Motor neuron (in vitro differentiated cells): Measurements from ENCODE around the gene LRRC45. TPM values are rescaled to one million over a fixed set of nuclear protein-coding genes. Genes with fewer than 3 reads are reported as not detected.
"Not testable (repeated sequence)": the region's sequence is repeated elsewhere in the genome, so short reads cannot be mapped to it uniquely, and the experiment has no call there.

ENCODE experiments used
- ATAC-seq, 8 experiments: fragments of 200-7000 bp; cut with Tn5 transposase; replicated peaks in 6 of 8; 2 replicates each; pipeline ENCODE4 v1.8.0; 2021; ENCODE audit warnings: mild to moderate bottlenecking in 8 of 8, moderate library complexity in 8 of 8
- H3K27ac ChIP-seq, 2 donors: fragments of 250-450 bp; sonication (Bioruptor Pico); 2 replicates each; pipeline ENCODE4 v1.9.0; 2021; ENCODE audit warnings: antibody characterized with exemption in 2 of 2, mild to moderate bottlenecking in 2 of 2, moderate library complexity in 1 of 2
- H3K4me1 ChIP-seq, 2 donors: fragments of 250-450 bp; sonication (Bioruptor Pico); replicated peaks in 1 of 2; 2 replicates each; pipeline ENCODE4 v1.6.1; 2021; ENCODE audit warnings: antibody characterized with exemption in 2 of 2, mild to moderate bottlenecking in 2 of 2, moderate library complexity in 1 of 2
- H3K4me3 ChIP-seq, 5 donors: fragments of 250-450 bp; sonication (Bioruptor Pico); 2 replicates each; pipeline ENCODE4 v1.9.0; 2021; ENCODE audit warnings: antibody characterized with exemption in 5 of 5, mild to moderate bottlenecking in 5 of 5, moderate library complexity in 4 of 5
- WGBS, 10 experiments: fragments of 450-650 bp; shearing (Covaris generic); methylation state at CpG; one replicate each; pipeline ENCODE4 v1.0.0; 2022; 5-methylcytosine and 5-hydroxymethylcytosine counted together
- in situ Hi-C, 9 experiments: fragments of 400-800 bp; cut with MboI; loops; one replicate each; pipeline ENCODE4 v1.15.0; 2021; ENCODE audit warnings: low sequenced_read_pairs in 9 of 9, low pct_unique_long_range_greater_than_20kb in 2 of 9; ENCODE audit not compliant: unreplicated experiment in 9 of 9
- total RNA-seq, 8 experiments: library from RNA; unstranded; fragments of 300-600 nt; gene quantifications; 2 replicates each; pipeline versions ENCODE4 v1.2.3 to v1.2.4, GENCODE V29; 2022

The LRRC45 gene
- total RNA-seq, 8 experiments from 2014 or later = 2.8 to 18.1 (median 10.7) TPM

DNA sequence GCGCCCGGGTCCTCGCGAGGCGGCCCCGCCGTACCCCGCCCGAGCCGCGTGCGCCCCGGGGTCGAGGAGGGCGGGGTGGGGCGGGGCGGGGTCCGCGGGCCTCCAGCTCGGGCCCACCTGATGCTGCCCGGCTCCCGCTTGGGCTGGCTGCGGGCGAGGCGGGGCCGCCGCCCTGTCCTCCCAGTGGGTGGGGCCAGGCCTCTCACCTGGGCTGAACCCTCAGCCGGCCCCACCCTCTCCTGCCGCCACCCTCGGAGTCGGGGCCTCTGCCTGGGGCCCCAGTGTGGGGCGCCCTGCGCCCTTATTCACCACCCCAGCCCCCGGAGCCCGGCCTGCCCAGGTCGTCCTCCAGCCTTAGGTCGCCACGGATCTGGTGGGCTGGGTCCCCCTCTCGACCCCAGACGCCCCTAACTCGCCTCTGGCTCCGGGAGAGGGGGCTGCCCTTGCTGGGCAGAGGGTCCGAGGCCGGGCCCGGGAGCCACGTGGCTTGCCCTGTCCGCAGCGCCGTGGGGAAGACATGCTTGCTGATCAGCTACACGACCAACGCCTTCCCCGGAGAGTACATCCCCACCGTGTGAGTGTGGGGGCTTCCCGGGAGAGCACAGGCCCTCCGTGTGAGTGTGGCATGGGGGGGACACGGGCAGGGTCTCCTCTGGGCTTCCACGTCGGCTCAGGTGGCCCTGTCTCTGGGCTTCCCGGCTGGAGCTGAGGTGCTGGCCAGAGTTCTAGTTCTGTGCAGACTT is 9.0 kb downstream of the LRRC45 start:
- Histone ChIP-seq H3K27ac (peak overlapping the region; percentile 71 to 76), H3K4me3 (peak overlapping the region; percentile 46 to 91 (median 57)), H3K4me1 (peaks cover 20 to 22% of the 10 kb centered on the region in 2 donors)
- WGBS, 10 experiments = 0 to 30% methylated on average over 2 to 5 of the region's 59 CpGs; no CpG with 5 or more reads in 8 of the 10 experiments
- ATAC-seq = peak in 7 of 8 experiments; percentile 2 to 48 (median 38)
- in situ Hi-C loops = loop anchor here in 5 of 9 experiments (10.0 to 25.0 kb wide), 3 partner anchors 105 to 130 kb away; no protein-coding TSS in a partner anchor

DNA sequence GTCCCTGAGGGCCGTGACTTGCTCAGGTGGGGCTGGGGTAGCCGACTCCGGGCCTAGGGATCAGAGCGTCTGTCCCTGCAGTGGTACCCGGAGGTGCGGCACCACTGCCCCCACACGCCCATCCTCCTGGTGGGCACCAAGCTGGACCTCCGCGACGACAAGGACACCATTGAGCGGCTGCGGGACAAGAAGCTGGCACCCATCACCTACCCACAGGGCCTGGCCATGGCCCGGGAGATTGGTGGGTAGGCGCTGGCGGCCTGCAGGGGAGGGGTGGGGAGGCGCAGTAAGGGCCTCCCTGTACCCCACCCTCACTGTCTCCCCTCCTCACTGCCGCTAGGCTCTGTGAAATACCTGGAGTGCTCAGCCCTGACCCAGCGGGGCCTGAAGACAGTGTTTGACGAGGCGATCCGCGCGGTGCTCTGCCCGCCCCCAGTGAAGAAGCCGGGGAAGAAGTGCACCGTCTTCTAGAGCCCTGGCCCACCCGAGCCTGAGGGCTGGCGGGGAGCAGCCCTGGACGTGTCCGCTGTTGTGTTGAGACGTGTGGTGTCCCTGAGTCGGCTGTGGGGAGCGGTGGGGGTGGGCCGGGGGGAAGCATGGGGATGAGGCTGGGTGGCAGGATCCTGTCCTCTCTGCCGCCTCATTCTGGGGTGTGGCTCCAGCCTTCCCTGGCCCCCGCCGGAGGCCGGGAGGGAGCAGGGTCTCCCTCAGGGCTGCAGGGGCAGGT is 10.4 kb downstream of the LRRC45 start:
- WGBS, 10 experiments = 91% methylated on average over 11 of the region's 38 CpGs; no CpG with 5 or more reads in 9 of the 10 experiments

DNA sequence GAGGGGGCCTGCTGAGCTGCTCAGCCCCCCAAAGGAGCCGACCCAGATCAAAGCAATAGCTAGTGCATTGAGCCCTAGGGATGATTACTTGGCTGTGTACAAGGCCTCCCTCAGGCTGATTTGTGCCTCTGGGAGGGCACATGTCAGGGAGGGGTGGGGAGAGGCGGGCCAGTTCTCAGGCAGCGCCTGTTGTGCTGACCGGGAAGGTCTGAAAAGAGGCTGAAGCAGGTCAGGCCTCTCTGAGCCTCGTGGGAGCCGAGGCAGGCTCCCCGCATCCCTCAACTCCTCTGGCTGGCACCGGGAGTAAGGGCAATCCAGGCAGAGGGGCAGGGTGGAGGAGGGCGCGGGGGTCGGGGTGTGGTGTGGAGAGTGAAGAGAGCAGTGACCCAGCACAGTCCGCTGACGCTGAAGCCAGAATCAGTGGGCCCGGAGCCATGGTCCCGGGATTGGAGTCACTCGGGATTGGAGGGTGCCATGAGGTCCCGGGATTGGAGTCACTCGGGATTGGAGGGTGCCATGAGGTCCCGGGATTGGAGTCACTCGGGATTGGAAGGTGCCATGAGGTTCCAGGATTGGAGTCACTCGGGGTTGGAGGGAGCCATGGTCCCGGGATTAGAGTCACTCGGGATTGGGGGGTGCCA is 11.4 kb downstream of the LRRC45 start:
- no peak overlapping the region for H3K4me3 ChIP-seq
- in situ Hi-C loops = loop anchor here in 5 of 9 experiments (10.0 to 25.0 kb wide), 3 partner anchors 103 to 128 kb away; no protein-coding TSS in a partner anchor
- peaks cover 20 to 22% of the 10 kb centered on the region in 2 donors for H3K4me1 ChIP-seq
- no peak overlapping the region for H3K27ac ChIP-seq
- no peak for ATAC-seq
- WGBS, 10 experiments = 20 to 77% (median 70%) methylated on average over 1 to 5 of the region's 23 CpGs; no CpG with 5 or more reads in 5 of the 10 experiments

More for the DNA sequence above, 10.4 kb downstream of the LRRC45 start:
- H3K4me3 ChIP-seq = no peak overlapping the region
- H3K27ac ChIP-seq = no peak overlapping the region
- in situ Hi-C loops = loop anchor here in 5 of 9 experiments (10.0 to 25.0 kb wide), 3 partner anchors 104 to 129 kb away; no protein-coding TSS in a partner anchor
- ATAC-seq = no peak
- peaks cover 20 to 22% of the 10 kb centered on the region in 2 donors for H3K4me1 ChIP-seq

DNA sequence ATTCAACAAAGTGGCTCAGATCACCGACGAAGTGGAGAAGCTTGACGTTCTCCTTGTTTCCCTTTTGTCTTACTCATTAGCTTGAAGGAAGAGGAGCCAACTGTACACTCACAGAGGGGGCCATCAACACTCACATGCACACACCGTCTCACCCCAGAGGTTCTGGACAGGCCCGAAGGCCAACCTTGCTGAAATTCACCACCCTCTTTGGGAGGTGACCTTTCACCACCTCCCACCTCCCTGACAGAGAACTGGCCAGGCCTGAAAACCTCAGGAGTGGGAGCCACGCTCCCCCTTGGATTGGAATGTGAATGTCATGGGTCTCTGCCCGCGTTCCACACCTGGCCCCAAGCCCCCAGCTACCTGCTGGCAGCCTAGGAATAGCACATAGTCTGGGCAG is 12.4 kb downstream of the LRRC45 start:
- Histone ChIP-seq H3K4me1 (peaks cover 13 to 17% of the 10 kb centered on the region in 2 donors), H3K27ac (no peak overlapping the region), H3K4me3 (no peak overlapping the region)
- in situ Hi-C loops = loop anchor here in 5 of 9 experiments (10.0 to 25.0 kb wide), 3 partner anchors 102 to 127 kb away; no protein-coding TSS in a partner anchor
- WGBS, 10 experiments = 60 to 100% (median 91%) methylated on average over 1 to 3 of the region's 8 CpGs; no CpG with 5 or more reads in 6 of the 10 experiments
- no peak for ATAC-seq

DNA sequence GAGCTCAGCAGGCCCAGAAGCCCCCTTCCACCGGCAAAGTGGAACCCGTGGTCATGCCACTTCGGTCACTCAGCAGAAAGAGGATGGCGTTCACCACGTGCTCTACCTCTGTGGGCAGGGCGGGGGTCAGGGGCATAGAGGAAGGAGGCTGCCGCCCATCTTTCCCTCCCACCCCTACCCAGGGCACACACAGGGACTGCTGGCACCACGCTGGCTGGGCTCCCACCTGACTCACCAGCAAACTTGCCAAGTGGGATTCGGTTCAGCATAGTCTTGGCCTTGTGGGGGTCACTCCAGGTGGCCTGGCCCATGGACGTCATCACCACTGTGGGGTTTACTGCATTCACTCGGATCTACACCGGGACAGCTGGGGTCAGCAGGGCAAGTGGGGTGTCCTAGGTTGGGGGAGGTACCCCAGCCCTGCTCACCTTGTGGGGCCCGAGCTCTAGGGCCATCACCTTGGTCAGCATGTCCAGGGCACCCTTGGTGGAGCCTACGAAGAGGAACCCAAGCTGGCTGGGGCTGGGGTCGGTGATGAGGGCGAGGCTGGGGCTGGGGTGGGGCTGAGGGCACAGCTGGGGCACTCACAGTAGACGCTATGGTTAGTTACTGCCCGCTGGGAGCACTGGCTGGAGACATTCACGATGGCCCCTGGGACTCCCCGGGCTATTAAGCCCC is 13.0 kb downstream of the LRRC45 start:
- Histone ChIP-seq H3K27ac (no peak overlapping the region), H3K4me1 (peaks cover 13 to 17% of the 10 kb centered on the region in 2 donors), H3K4me3 (peak overlapping the region; percentile 60 to 84 (median 64))
- no peak for ATAC-seq
- in situ Hi-C loops = loop anchor here in 5 of 9 experiments (10.0 to 25.0 kb wide), 3 partner anchors 101 to 126 kb away; no protein-coding TSS in a partner anchor
- WGBS, 10 experiments = 81 to 100% (median 94%) methylated on average over 1 to 6 of the region's 20 CpGs; no CpG with 5 or more reads in 5 of the 10 experiments

DNA sequence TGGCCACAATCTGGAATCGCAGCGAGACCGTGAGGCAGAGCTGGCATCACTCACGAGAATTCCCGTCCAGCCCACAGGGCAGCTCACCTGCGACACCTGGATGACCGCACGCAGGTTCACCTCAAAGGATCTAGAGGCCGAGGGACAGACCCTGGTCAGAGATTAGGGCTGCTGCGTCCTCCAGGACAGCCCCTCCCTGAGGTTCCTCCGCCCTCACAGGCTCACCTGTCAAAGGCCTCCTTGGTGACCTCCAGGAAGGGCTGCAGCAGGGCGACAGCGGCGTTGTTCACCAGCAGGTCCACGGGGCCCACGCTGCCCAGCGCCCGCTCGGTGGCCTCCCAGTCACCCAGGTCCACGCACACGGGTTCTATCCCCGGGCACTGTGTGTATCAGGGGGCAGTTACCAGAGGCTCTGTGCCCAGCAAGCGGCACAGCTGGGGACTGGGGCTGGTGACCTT is 13.6 kb downstream of the LRRC45 start:
- Histone ChIP-seq H3K4me3 (peak overlapping the region; percentile 60 to 84 (median 64)), H3K4me1 (peaks cover 13 to 17% of the 10 kb centered on the region in 2 donors), H3K27ac (peak overlapping the region; percentile 78 to 81)
- 0 to 31% methylated on average over 1 to 7 of the region's 23 CpGs; no CpG with 5 or more reads in 8 of the 10 experiments for WGBS, 10 experiments
- in situ Hi-C loops = loop anchor here in 5 of 9 experiments (10.0 to 25.0 kb wide), 3 partner anchors 101 to 126 kb away; no protein-coding TSS in a partner anchor
- peak in 1 of 8 experiments; percentile 0 for ATAC-seq

DNA sequence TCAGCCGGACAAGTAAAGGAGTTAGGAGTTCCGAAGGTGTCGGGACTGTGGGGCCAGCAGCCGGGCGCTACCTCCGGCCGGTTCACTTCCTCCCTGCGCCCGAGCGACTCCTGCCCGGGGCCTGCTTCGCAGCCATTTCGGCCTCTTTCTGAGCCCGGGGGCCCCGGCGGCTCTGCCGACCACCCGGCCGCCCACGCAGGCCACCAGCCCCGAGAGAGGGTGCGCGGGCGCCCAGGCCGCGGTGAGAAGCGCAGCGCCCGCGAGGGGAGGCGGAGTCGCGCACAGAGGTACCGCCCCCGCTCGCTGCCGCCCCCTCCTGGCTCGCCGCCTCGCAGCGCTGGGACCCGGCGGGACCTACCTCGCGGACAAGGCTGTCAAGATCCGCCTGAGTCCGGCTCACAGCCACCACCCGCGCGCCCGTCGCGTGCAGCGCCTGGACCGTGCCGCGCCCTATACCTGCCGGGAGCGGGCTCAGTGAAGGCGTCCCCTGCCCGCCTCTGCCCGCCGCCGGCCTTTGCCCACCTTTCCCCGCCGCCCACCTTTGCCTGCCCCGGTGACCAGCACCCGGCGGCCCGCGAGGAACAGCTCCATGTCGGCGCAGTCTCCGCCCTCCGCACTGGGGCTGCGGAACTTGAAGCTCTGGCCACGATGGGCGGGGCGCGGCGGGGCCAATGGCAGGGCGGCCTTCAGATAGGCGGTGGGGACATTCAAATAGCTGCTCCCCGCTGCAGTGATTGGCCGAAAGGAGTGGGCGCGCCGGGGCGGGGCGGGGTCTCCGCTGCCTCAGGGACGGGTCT is 14.2 kb downstream of the LRRC45 start, which contains the start of gene DCXR:
DCXR (minus strand) TSS at position 606 of the 797 bp plus-strand sequence; CDS start at position 591, 15 bp downstream.
- in situ Hi-C loops = loop anchor here in 5 of 9 experiments (10.0 to 25.0 kb wide), 3 partner anchors 100 to 125 kb away; no protein-coding TSS in a partner anchor
- peak; percentile 89 to 96 (median 92) for ATAC-seq
- H3K27ac ChIP-seq = peak within 1 kb of the TSS; percentile 78 to 81
- WGBS, 10 experiments = 0% methylated on average over 2 to 3 of the region's 92 CpGs; no CpG with 5 or more reads in 8 of the 10 experiments
- peak within 1 kb of the TSS; percentile 60 to 84 (median 64) for H3K4me3 ChIP-seq
- H3K4me1 ChIP-seq = peaks cover 12 to 17% of the 10 kb centered on the region in 2 donors

DNA sequence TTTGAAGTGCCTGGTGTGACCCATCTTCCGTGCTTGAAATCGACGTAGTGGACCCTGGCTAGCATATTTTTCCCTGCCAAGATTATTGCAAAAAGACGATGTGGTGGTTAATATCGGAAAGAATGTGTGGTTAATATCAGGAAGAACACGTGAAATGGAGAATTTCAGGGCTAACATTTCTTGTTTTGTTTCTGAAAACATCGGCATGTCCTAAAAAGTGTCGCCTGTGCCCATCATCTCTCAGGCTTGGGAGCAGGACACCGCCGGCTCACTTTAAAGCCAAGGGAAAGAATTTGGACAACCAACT is 14.7 kb downstream of the LRRC45 start:
- no peak for ATAC-seq
- Histone ChIP-seq H3K4me1 (peaks cover 7 to 14% of the 10 kb centered on the region in 2 donors), H3K4me3 (peak overlapping the region; percentile 60 to 84 (median 64)), H3K27ac (no peak overlapping the region)
- in situ Hi-C loops = loop anchor here in 5 of 9 experiments (10.0 to 25.0 kb wide), 3 partner anchors 99 to 124 kb away; no protein-coding TSS in a partner anchor
- WGBS, 10 experiments = 0 to 41% (median 14%) methylated on average over 1 to 7 of the region's 10 CpGs; no CpG with 5 or more reads in 4 of the 10 experiments

DNA sequence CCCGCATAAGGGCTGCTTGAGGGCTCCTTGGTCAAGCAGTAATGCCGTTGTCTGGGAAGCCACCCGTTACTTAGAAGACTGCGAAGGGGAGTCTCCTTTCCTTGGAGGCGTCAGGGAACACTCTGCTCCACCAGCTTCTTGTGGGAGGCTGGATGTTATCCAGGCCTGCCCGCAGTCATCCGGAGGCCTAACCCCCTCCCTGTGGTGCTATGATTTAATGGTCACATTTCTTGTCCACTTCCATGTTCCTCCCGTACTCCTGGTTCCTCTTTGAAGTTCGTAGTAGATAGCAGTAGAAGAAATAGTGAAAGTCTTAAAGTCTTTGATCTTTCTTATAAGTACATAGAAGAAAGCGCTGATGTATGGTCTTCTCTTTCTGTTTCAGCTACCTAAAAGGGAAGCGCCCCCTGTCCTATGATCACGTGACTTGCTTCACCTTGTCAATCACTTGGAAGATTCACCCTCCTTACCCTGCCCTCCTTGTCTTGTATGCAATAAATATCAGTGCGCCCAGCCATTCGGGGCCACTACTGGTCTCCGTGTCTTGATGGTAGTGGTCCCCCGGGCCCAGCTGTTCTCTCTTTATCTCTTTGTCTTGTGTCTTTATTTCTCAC is 15.8 kb downstream of the LRRC45 start:
- in situ Hi-C loops = loop anchor here in 5 of 9 experiments (10.0 to 25.0 kb wide), 3 partner anchors 98 to 123 kb away; no protein-coding TSS in a partner anchor
- H3K4me1 ChIP-seq = peaks cover 6 to 12% of the 10 kb centered on the region in 2 donors
- whole genome bisulfite sequencing, 10 experiments = 83 to 100% (median 95%) methylated on average over 2 to 10 of the region's 16 CpGs; no CpG with 5 or more reads in 3 of the 10 experiments
- not testable (repeated sequence) for H3K4me3 ChIP-seq, ATAC-seq, H3K27ac ChIP-seq

DNA sequence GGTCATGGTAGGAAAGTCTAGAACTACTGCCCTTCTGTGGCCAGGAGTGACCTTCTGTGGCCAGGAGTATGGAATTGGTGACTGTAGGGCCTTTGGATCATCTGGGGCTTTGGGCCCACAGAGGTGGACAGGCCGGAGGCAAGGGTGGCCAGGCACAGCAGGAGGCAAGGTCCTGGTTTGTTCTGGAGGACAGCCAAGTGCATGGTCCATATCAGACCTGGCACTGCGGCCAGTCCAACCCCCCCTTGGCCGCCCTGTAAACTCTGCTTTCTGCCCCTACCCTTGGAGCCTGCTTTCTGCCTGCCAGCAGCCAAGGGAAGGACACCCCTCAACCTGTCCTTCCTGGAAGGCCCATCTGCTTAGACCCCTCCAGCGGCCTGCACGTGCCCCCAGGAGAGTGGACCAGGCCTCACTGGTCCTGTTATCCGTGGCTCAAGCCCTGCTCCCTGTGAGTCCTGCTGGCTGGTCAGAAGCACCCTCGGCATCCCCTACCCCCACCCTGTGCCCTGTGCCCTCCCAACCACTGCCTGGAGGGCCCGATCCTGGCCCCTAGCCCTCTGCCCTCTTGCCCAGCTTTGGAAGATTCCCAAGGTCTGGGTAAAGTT is 16.7 kb downstream of the LRRC45 start:
- no peak overlapping the region for H3K27ac ChIP-seq
- in situ Hi-C loops = loop anchor here in 5 of 9 experiments (10.0 to 25.0 kb wide), 3 partner anchors 98 to 123 kb away; no protein-coding TSS in a partner anchor
- 80 to 100% (median 93%) methylated on average over 1 to 4 of the region's 8 CpGs; no CpG with 5 or more reads in 6 of the 10 experiments for WGBS, 10 experiments

More for the DNA sequence above, 16.7 kb downstream of the LRRC45 start:
- no peak overlapping the region for H3K4me3 ChIP-seq
- peaks cover 6% of the 10 kb centered on the region in 2 donors for H3K4me1 ChIP-seq
- no peak for ATAC-seq
